SK-N-MC (cell line): Measurements from ENCODE around the gene RDM1.

Experiments
- EZH2 ChIP-seq: fragments of 200-600 bp; sonication (generic); IDR thresholded peaks from one replicate; pipeline ENCODE4 v1.6.1; 2017; ENCODE audit warnings: antibody characterized with exemption
- FOXP2 ChIP-seq: optimal IDR thresholded peaks from 2 replicates; pipeline ENCODE3; 2011; ENCODE audit warnings: mild to moderate bottlenecking, moderate library complexity; ENCODE audit not compliant: insufficient read depth; ENCODE audit errors: extremely low read length, control extremely low read depth
- POLR2AphosphoS5 ChIP-seq: IDR thresholded peaks from 2 replicates; pipeline ENCODE4 v1.6.1; 2012; ENCODE audit warnings: mild to moderate bottlenecking, low read depth, low read length, borderline replicate concordance

- no peak for TF ChIP-seq EZH2
- TF ChIP-seq POLR2AphosphoS5 = no peak
- no peak for TF ChIP-seq FOXP2
These were observed 39.8 kb downstream of the RDM1 start for GRCh38 chr17:35890774-35891155.
